Stimulated activated naive CD8-positive, alpha-beta T cell treated with anti-CD3 and anti-CD28 coated beads, Interleukin-15, Interleukin-2, amounts not matched to agents 100 ng/mL and 50 ng/mL, for 24 hours (primary cell): ENCODE results near the gene MEIOSIN.
"Not testable (repeated sequence)": the region's sequence is repeated elsewhere in the genome, so short reads cannot be mapped to it uniquely, and the experiment has no call there.

Source experiments
- H3K27ac Mint-ChIP-seq: one replicate; pipeline ENCODE4 v1.8.0; 2021; ENCODE audit warnings: mild to moderate bottlenecking, mixed read lengths
- H3K27me3 Mint-ChIP-seq: one replicate; pipeline ENCODE4 v1.8.0; 2021; ENCODE audit warnings: mixed read lengths
- H3K36me3 Mint-ChIP-seq: one replicate; pipeline ENCODE4 v1.8.0; 2021; ENCODE audit warnings: low read depth, mixed read lengths
- H3K4me1 Mint-ChIP-seq: one replicate; pipeline ENCODE4 v1.8.0; 2021; ENCODE audit warnings: low read depth, mixed read lengths
- H3K4me3 Mint-ChIP-seq: one replicate; pipeline ENCODE4 v1.8.0; 2021; ENCODE audit warnings: mild to moderate bottlenecking, mixed read lengths
- H3K9me3 Mint-ChIP-seq: one replicate; pipeline ENCODE4 v1.8.0; 2021; ENCODE audit warnings: mixed read lengths

MEIOSIN gene, protein sequence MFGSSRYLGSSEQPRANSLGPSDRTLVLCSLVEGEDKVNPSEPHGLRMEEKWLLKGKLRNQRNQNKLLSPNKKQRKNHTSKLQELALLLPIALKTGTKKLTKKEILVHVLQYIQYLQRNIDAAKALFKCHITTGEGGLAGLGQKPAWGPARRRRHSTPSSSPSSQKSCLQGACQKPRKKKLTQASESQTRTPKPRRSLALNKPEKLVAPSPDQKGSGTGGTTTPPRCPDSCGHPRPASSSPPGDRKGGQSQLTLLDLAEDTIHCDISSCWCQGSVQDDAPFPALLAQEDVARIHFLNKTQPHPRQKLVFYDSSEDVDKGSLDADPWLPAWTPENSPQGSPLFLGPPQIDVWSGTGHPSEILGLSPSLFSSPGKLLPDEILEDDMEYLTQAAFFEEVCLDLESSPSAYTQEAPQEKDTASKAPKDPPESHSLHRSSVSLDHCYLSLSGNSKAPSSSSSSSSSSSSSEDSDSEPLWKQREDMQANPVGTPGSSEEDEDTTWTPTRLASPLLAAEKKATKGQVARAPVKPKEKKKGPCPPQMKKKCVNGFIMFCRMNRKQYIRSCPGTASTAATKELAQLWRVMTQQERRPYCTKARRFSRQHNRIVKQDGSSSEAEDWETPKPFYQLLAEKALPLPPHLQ

DNA sequence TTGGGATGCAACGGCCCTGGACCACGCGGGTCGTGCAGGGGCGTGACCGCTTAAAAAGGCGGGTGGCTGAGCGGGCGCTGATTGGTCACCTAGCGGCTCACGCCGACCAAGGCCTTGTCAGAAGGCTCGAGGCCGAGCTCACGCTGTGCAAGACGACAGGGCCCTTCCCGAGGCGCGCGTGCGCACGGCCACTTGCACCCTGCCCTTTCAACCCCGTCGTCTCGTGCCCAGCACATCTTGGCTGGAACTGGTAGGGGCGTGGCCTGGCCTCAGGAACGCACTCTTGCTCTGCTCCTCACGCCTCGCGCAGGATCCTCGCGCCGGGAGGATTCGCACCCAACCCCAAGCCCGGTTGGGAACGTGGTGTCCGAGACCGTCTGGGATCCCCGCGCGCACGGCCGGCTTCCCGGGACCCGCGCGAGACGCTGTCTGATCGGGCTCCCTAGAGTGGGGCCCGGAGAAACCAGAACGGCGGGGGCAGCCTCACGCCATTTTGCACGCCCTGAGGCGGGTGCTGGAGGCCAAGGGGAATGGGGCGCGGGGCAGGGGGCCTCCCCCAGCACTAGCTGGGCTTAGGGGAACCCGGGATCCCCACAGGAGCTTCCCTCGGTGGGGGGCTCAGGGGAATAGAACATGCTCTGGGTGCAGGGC is at the start of gene MEIOSIN:
Gene MEIOSIN, plus strand, starts transcription at position 280 of the 651 bp plus-strand sequence. CDS start 1,938 bp downstream, outside the sequence.
- H3K4me3 Mint-ChIP-seq: no peak within 1 kb of the TSS
- H3K36me3 Mint-ChIP-seq: no peaks in the 10 kb centered on the region
- no peaks in the 10 kb centered on the region for H3K27me3 Mint-ChIP-seq
- H3K9me3 Mint-ChIP-seq: no peaks in the 10 kb centered on the region
- H3K27ac Mint-ChIP-seq: no peak within 1 kb of the TSS
- H3K4me1 Mint-ChIP-seq: peaks cover 16% of the 10 kb centered on the region

DNA sequence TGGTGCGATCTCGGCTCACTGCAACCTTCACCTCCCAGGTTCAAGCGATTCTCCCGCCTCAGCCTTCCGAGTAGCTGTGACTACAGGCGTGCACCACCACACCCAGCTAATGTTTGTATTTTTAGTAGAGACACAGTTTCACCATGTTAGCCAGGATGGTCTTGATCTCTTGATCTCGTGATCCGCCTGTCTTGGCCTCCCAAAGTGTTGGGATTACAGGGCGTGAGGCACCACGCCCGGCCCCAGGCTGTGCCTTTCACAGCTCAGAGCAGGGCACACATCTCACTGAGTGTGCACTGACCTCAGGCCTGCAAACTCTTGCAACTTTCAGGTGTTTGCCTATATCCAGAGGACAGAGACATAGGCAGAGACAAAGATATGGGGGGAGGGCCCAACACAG is 48.2 kb upstream of the MEIOSIN start:
- not testable (repeated sequence) for H3K27me3 Mint-ChIP-seq, H3K9me3 Mint-ChIP-seq
- H3K36me3 Mint-ChIP-seq: peaks cover 46% of the 10 kb centered on the region

DNA sequence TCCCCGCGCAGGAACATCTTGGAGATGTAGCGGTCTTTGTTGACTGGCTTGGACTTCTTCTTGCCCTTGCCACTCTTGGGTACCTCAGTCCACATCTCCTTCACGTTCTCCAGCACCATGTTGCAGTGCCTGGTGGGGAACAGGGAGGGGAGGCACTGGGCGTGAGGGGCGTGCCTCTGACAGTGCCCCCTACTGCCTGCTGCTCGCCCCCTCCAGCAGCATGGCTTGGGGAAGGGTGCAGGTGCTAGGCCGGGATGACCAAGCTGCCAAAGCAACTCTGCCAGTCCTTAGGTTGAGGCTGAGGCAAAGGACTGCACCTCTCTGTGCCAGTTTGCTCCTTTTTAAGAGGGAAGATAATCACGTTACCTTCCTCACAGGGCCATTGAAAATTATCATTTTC is 45.6 kb upstream of the MEIOSIN start:
- Mint-ChIP-seq H3K36me3 (peaks cover 55% of the 10 kb centered on the region), H3K9me3 (no peaks in the 10 kb centered on the region), H3K4me1 (peaks cover 21% of the 10 kb centered on the region), H3K27me3 (no peaks in the 10 kb centered on the region), H3K4me3 (no peak overlapping the region), H3K27ac (no peak overlapping the region)

More for the DNA sequence above, 48.2 kb upstream of the MEIOSIN start:
- not testable (repeated sequence) for H3K27ac Mint-ChIP-seq, H3K4me3 Mint-ChIP-seq
- H3K4me1 Mint-ChIP-seq: peaks cover 17% of the 10 kb centered on the region

DNA sequence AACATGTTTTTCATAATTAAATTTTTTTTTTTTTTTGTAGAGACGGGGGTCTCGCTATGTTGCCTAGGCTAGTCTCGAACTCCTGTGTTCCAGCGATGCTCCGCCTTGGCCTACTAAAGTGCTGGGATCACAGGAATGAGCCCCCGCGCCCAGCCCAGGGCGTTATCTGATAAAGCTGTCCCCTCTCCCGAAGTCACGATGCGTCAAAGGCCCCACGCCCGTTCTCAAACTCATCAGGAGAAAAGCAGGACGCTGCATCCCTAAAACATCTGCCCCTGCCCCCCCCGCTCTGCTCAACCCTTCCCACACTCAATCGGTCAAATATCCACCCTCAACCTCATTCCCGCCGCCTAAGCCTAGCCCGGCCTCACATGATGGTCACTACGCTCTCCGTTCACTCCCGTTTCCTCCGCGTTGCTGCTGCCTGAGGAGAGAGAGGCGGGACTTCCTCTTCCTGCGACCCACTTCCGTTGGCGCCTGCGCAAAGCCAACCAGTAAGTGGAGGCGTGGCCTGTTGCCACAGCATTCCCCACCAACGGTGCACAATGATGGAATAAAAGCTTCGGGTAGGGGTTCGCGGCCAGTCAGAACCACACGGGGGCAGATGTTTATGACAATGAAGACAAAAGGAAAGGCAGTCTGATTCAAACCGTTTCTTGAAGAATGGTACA is 41.6 kb upstream of the MEIOSIN start, which contains the start of gene SNRPD2:
Gene SNRPD2, minus strand, starts transcription at position 438 of the 671 bp plus-strand sequence. Its CDS starts 65 bp downstream, at position 373.
- peaks cover 42% of the 10 kb centered on the region for H3K4me1 Mint-ChIP-seq
- H3K9me3 Mint-ChIP-seq: no peaks in the 10 kb centered on the region
- H3K27me3 Mint-ChIP-seq: no peaks in the 10 kb centered on the region
- peaks cover 58% of the 10 kb centered on the region for H3K36me3 Mint-ChIP-seq
- H3K4me3 Mint-ChIP-seq: peak within 1 kb of the TSS; percentile 92
- H3K27ac Mint-ChIP-seq: peak within 1 kb of the TSS; percentile 100

DNA sequence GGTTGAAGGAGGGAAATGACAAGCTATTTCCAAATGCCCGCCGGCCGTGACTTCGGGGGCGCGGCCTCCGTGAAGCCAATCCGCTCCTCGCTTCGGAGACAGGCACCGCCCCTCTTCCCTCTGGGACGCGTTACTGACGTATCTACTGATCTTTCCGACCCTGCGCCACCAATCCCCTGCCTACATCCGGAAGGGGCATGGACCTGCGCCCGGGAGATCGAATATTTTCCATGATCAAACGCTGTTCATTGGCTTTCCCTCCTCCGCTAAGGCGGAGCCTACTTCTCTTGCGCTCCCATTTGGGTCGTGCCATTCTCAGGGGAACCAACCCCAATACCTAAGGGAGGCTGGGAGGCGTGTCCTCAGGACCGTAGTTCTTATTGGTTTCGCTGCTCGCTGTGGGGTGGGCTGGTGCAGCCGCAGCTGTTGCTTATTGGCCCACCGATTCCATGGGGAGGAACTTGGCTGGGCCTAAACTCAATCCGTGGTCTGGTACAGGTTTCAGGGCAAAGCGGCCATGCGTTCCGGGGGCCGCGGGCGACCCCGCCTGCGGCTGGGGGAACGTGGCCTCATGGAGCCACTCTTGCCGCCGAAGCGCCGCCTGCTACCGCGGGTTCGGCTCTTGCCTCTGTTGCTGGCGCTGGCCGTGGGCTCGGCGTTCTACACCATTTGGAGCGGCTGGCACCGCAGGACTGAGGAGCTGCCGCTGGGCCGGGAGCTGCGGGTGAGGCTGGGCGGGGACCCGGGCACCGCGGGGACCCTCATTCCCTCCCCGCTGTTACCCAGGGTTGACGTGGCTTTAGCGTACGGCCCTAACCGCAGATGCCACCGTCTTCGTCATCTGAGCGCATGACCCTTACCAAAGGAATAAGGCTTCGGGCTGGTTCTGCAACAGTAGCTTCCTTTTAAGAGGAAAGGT is 40.8 kb upstream of the MEIOSIN start, which contains the start of gene QPCTL:
Gene QPCTL, plus strand, starts transcription at position 480 of the 919 bp plus-strand sequence. Its CDS starts 38 bp downstream, at position 518.
- Mint-ChIP-seq H3K4me1 (peaks cover 44% of the 10 kb centered on the region), H3K4me3 (peak within 1 kb of the TSS; percentile 92), H3K36me3 (peaks cover 57% of the 10 kb centered on the region), H3K9me3 (no peaks in the 10 kb centered on the region), H3K27me3 (no peaks in the 10 kb centered on the region), H3K27ac (peak within 1 kb of the TSS; percentile 100)

DNA sequence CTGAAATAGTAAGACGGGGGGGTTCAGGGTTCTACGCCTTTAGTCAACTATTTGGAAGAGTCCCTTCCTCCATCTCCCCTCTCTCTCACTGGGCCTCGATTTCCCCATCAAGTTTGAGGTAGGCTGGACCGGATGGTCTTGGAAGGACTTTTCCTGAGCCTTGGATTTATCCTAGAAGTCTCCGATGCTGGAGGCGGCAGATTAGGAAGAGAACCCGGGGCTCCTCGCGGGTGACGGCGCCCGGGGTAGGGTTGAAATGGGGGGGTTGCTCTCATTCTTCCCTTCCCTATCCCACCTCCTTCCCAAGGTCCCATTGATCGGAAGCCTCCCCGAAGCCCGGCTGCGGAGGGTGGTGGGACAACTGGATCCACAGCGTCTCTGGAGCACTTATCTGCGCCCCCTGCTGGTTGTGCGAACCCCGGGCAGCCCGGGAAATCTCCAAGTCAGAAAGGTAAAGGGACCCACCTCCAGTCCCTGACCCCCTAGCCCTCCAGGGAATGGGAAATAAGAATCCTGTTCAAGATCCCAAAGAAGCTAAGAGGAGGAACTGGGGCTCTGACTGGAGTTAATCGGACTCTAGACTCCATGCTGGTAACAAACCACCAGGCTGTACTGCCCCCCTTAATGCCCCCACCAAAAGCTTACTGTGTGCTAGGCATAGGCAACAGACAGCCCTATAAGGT is 40.0 kb upstream of the MEIOSIN start:
- peaks cover 59% of the 10 kb centered on the region for H3K36me3 Mint-ChIP-seq

DNA sequence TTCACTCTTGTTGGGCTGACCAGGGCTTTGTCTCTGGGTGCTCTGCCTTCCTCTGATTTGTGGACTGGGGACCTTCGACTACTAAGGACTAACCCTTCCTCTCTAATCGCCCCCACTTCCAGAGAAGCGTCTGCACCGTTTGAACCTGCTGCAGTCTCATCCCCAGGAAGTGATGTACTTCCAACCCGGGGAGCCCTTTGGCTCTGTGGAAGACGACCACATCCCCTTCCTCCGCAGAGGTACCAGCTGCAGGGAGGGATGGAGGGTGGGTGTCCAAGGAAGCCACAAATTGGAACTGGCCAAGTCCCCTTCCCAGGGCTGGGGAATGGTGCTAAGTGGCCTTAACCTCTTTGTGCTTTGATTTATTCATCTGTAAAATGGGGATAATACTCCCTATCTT is 31.6 kb upstream of the MEIOSIN start:
- no peaks in the 10 kb centered on the region for H3K9me3 Mint-ChIP-seq
- H3K36me3 Mint-ChIP-seq: peaks cover 35% of the 10 kb centered on the region
- no peaks in the 10 kb centered on the region for H3K27me3 Mint-ChIP-seq
- peaks cover 7% of the 10 kb centered on the region for H3K4me1 Mint-ChIP-seq
- H3K27ac Mint-ChIP-seq: no peak overlapping the region
- H3K4me3 Mint-ChIP-seq: no peak overlapping the region

More for the DNA sequence above, 40.0 kb upstream of the MEIOSIN start:
- H3K27ac Mint-ChIP-seq: peak overlapping the region; percentile 100
- H3K4me3 Mint-ChIP-seq: peak overlapping the region; percentile 92
- H3K27me3 Mint-ChIP-seq: no peaks in the 10 kb centered on the region
- H3K4me1 Mint-ChIP-seq: peaks cover 48% of the 10 kb centered on the region
- no peaks in the 10 kb centered on the region for H3K9me3 Mint-ChIP-seq

DNA sequence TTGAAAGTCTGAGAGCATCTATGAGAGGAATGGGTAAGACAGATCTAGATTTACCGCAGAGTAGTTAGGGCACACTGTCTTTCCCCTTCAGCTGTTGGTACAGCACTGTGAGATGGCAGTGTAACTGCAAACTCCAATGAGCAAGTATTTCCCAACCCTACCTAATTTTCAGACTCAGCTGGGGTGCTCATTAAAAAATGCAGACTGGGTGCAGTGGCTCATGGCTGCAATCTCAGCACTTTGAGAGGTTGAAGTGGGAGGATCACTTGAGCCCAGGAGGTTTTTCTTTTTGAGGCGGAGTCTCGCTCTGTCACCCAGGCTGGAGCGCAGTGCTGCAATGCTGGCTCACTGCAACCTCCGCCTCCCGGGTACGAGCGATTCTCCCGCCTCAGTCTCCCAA is 28.1 kb upstream of the MEIOSIN start:
- H3K27me3 Mint-ChIP-seq: no peaks in the 10 kb centered on the region
- H3K9me3 Mint-ChIP-seq: no peaks in the 10 kb centered on the region
- H3K4me3 Mint-ChIP-seq: no peak overlapping the region
- peak overlapping the region; percentile 11 for H3K27ac Mint-ChIP-seq
- H3K36me3 Mint-ChIP-seq: peaks cover 30% of the 10 kb centered on the region
- H3K4me1 Mint-ChIP-seq: peaks cover 3% of the 10 kb centered on the region

DNA sequence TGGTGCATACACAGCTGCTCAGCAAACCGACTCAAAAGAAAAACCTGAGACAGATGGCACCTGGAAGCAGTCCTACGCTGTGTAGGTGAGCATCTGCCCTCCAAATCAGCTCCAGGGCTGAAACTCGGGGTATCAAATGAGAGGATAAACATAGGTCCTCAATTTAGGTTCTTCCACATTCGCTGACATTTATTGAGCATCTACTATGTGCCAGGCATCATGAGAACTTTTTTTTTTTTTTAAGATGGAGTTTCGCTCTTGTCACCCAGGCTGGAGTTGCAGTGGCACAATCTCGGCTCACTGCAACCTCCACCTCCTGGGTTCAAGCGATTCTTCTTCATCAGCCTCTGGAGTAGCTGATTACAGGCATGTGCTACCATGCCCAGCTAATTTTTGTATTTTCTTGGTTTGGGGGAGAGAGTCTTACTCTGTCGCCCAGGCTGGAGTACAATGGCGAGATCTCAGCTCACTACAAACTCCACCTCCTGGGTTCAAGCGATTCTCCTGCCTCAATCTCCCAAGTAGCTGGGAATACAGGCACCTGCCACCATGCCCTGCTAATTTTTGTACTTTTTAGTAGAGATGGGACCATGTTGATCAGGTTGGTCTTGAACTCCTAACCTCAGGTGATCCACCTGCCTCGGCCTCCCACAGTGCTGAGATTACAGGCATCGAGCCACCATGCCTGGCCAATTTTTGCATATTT is 27.4 kb upstream of the MEIOSIN start:
- H3K27ac Mint-ChIP-seq: no peak overlapping the region
- H3K36me3 Mint-ChIP-seq: peaks cover 36% of the 10 kb centered on the region
- H3K27me3 Mint-ChIP-seq: no peaks in the 10 kb centered on the region
- H3K4me1 Mint-ChIP-seq: peaks cover 8% of the 10 kb centered on the region
- no peak overlapping the region for H3K4me3 Mint-ChIP-seq
- no peaks in the 10 kb centered on the region for H3K9me3 Mint-ChIP-seq

DNA sequence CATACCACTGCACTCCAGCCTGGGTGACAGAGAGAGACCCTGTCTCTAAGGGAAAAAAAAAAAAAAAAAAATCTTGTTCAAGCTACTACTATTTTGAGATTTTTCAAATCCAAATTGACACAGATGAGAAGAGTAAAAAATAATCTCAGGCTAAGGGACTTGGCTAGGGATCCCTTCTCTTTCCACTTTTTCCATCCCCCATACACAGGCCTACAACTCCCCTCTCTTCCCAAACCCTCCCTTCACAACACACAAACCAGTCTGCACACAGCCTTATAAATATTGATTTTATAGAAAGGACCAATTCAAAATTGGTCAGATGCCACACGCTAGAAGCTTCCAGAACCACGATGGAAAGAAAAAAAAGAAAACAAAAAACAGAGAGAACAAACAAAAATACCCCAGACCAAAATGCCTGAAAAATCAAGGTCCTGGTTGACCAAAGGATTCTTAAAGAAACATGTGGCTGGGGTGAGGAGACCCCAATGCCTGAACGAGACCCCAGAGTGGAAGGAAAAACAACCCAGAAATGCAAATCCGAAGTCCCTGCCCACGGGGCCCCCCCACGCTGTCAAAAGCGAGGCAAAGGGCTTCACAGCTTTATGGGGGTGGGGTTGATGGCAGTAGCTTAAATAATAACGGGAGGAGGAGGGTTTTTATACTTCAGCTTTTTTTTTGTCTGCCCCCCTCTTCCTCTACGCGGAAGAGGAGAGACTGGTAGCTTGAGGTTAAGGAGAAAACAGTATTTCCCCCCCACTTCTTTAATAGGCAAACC is 22.7 kb upstream of the MEIOSIN start:
- H3K36me3 Mint-ChIP-seq: peaks cover 25% of the 10 kb centered on the region
- H3K4me3 Mint-ChIP-seq: no peak overlapping the region
- peaks cover 15% of the 10 kb centered on the region for H3K4me1 Mint-ChIP-seq
- peak overlapping the region; percentile 81 for H3K27ac Mint-ChIP-seq
- no peaks in the 10 kb centered on the region for H3K27me3 Mint-ChIP-seq
- no peaks in the 10 kb centered on the region for H3K9me3 Mint-ChIP-seq

DNA sequence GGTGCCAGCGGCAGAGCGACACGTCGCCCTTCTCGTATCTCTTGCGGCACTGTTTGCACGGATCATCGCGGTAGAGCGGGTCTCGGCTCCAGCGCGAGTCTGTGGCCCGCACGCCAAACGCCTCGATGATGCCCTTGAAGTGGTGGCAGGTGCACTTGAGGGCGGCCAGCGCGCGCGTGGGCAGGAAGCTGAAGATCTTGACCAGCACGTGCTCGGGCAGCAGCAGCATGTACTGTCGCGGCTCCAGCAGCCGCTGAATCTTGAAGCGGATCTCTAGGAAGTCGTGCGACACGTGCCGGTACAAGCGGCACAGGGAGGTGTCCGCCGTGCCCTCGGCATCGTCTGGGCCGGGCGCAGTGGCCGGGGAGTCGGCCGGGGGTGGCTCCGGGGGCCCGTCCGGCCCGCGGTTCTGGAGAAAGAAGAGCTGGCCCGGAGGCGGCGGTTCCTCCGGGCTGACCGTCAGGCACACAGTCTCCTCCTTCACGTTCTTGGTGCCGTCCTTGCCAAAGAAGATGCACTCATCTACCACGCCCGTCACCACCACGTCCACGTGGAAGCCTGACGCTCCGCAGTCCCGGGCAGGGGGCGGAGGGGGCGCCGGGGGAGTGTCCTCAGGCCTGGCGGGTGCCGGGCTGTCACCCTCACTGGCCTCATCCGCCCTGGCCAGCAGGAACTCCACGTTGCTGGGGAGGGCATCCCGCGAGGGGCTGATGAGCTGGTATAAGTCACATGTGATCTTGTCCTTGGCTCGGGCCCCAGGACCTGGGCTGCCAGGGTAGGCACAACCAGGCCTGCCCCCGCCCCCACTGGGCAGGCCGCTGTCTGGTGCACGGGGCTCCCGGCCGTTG is 21.2 kb upstream of the MEIOSIN start:
- peaks cover 28% of the 10 kb centered on the region for H3K4me1 Mint-ChIP-seq
- no peaks in the 10 kb centered on the region for H3K27me3 Mint-ChIP-seq
- H3K27ac Mint-ChIP-seq: no peak overlapping the region
- peaks cover 25% of the 10 kb centered on the region for H3K36me3 Mint-ChIP-seq
- H3K4me3 Mint-ChIP-seq: no peak overlapping the region
- H3K9me3 Mint-ChIP-seq: no peaks in the 10 kb centered on the region

DNA sequence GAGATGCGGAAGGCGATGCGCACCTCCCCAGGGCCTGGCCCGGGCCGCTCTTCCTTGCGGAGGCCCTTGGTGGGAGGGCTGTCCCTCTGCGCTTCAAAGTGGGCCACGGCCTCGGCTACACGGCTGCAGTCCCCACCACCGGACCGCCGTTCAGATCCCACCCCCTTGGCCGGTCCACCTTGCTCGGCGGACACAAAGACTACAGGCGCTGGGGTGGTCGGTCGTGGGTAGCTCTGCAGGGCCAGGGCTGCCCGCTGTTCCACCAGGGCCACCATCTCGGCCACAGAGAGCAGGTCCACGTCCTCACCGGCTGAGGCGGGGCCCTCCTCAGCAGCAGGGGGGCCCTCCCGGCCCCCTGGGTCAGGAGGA is 20.6 kb upstream of the MEIOSIN start:
- Mint-ChIP-seq H3K27me3 (no peaks in the 10 kb centered on the region), H3K36me3 (peaks cover 25% of the 10 kb centered on the region), H3K4me1 (peaks cover 32% of the 10 kb centered on the region), H3K4me3 (no peak overlapping the region), H3K9me3 (no peaks in the 10 kb centered on the region), H3K27ac (no peak overlapping the region)
